Measurements from ENCODE around the gene PXMP4. TPM values are rescaled to one million over a fixed set of nuclear protein-coding genes. Genes with fewer than 3 reads are reported as not detected.

The PXMP4 gene
- polyA plus RNA-seq, 1 donor (not counting 4 experiments of a cell fraction or from before 2014, with no cell fraction given) = 3.2 TPM

- Histone ChIP-seq H3K4me3 (ENCODE audit: control insufficient read depth in 2 of 3, extremely low read depth in 1 of 3, insufficient read depth in 2 of 3, low read depth in 1 of 3, low read length in 3 of 3) (no peak overlapping the region), H3K27ac (ENCODE audit: control insufficient read depth, insufficient read depth, low read length) (no peak overlapping the region)
- dilution Hi-C loops (cut with MboI; ENCODE audit: extremely low pct_ligation_motif_present, low sequenced_read_pairs) = no loop called here
These were observed 51.5 kb downstream of the PXMP4 start for GRCh38 chr20:33668466-33669155.

GRCh38 chr20:33667676-33668465 is 52.2 kb downstream of the PXMP4 start:
- FAIRE-seq = no peak
- no peak overlapping the region for H3K27ac ChIP-seq (ENCODE audit: control insufficient read depth, insufficient read depth, low read length)
- no peak for DNase-seq (ENCODE audit: low read depth, low spot score)
- H3K4me2 ChIP-seq (ENCODE audit: control insufficient read depth, extremely low read depth, insufficient read depth, low read depth, low read length) = peak overlapping the region; percentile 81
- H3K9me3 ChIP-seq (ENCODE audit: control insufficient read depth, low read depth, low read length) = no peaks in the 10 kb centered on the region
- no peaks in the 10 kb centered on the region for H4K20me1 ChIP-seq (ENCODE audit: control insufficient read depth, extremely low read depth, insufficient read depth, low read length)
- H3K27me3 ChIP-seq (ENCODE audit: control insufficient read depth, extremely low read depth, insufficient read depth, low read length) = no peaks in the 10 kb centered on the region
- peak overlapping the region; percentile 46 to 78 (median 47) for H3K4me3 ChIP-seq (ENCODE audit: control insufficient read depth in 2 of 3, extremely low read depth in 1 of 3, insufficient read depth in 2 of 3, low read depth in 1 of 3, low read length in 3 of 3)
- H3K9me1 ChIP-seq (ENCODE audit: control insufficient read depth, extremely low read depth, insufficient read depth, low read length) = no peaks in the 10 kb centered on the region
- dilution Hi-C loops (cut with MboI; ENCODE audit: extremely low pct_ligation_motif_present, low sequenced_read_pairs) = no loop called here
- H3K9ac ChIP-seq (ENCODE audit: control insufficient read depth, extremely low read depth, insufficient read depth, low read length) = peak overlapping the region; percentile 69
- H3K79me2 ChIP-seq (ENCODE audit: control insufficient read depth, insufficient read depth, low read length) = no peaks in the 10 kb centered on the region
- peaks cover 23% of the 10 kb centered on the region for H3K4me1 ChIP-seq (ENCODE audit: control insufficient read depth, extremely low read depth, insufficient read depth, low read length)
- TF ChIP-seq CTCF (optimal IDR thresholded peaks at IDR 0.05 in 1 of 3, IDR thresholded peaks at IDR 0.05 in 1 of 3, conservative IDR thresholded peaks at IDR 0.05 in 1 of 3; ENCODE audit: extremely low read depth in 1 of 3, insufficient read depth in 2 of 3, low read length in 3 of 3) (peak; percentile 79 to 97 (median 94)), EZH2 (IDR thresholded peaks at IDR 0.05; ENCODE audit: low read length) (no peak)
- H3K36me3 ChIP-seq (ENCODE audit: control insufficient read depth in 2 of 2, extremely low read depth in 1 of 2, insufficient read depth in 2 of 2, low read length in 2 of 2) = no peaks in the 10 kb centered on the region
- H2AFZ ChIP-seq (ENCODE audit: control insufficient read depth, low read length) = peak overlapping the region; percentile 72

More at GRCh38 chr20:33668466-33669155, 51.5 kb downstream of the PXMP4 start:
- DNase-seq (ENCODE audit: low read depth, low spot score) = no peak
- Histone ChIP-seq H4K20me1 (ENCODE audit: control insufficient read depth, extremely low read depth, insufficient read depth, low read length) (no peaks in the 10 kb centered on the region), H3K9ac (ENCODE audit: control insufficient read depth, extremely low read depth, insufficient read depth, low read length) (no peak overlapping the region), H3K36me3 (ENCODE audit: control insufficient read depth in 2 of 2, extremely low read depth in 1 of 2, insufficient read depth in 2 of 2, low read length in 2 of 2) (no peaks in the 10 kb centered on the region), H3K4me2 (ENCODE audit: control insufficient read depth, extremely low read depth, insufficient read depth, low read depth, low read length) (no peak overlapping the region), H2AFZ (ENCODE audit: control insufficient read depth, low read length) (no peak overlapping the region), H3K9me3 (ENCODE audit: control insufficient read depth, low read depth, low read length) (no peaks in the 10 kb centered on the region), H3K4me1 (ENCODE audit: control insufficient read depth, extremely low read depth, insufficient read depth, low read length) (peaks cover 21% of the 10 kb centered on the region), H3K9me1 (ENCODE audit: control insufficient read depth, extremely low read depth, insufficient read depth, low read length) (no peaks in the 10 kb centered on the region), H3K79me2 (ENCODE audit: control insufficient read depth, insufficient read depth, low read length) (no peaks in the 10 kb centered on the region), H3K27me3 (ENCODE audit: control insufficient read depth, extremely low read depth, insufficient read depth, low read length) (no peaks in the 10 kb centered on the region)
- TF ChIP-seq EZH2 (IDR thresholded peaks at IDR 0.05; ENCODE audit: low read length) (no peak), CTCF (optimal IDR thresholded peaks at IDR 0.05 in 1 of 3, IDR thresholded peaks at IDR 0.05 in 1 of 3, conservative IDR thresholded peaks at IDR 0.05 in 1 of 3; ENCODE audit: extremely low read depth in 1 of 3, insufficient read depth in 2 of 3, low read length in 3 of 3) (no peak)
- FAIRE-seq = no peak
